ENCODE measurements around the gene MRPS31. TPM values are rescaled to one million over a fixed set of nuclear protein-coding genes. Genes with fewer than 3 reads are reported as not detected.

Gene MRPS31
- total RNA-seq, 1 donor from 2014 or later, result 28.8 TPM

DNA sequence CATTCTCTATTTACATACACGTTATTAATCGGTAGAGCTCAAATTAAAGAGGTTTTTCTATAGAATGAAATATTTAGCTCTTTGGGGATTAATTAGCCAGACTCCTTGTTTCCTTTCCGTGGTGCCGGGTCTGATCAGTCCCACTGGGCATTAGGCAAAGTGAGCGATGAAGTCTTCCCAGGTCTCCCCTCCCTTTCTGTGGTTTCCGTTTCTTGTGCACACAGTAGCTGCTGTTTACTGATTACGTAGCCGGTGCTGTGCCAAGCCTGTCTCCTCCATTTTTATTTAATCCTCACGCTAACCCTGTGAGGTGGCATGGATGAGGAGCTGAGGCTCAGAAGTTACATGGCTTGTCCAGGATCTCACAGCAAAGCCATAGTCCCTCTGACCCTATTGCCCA lies 27.4 kb upstream of the MRPS31 start:
- Mint-ChIP-seq H3K9me3 (ENCODE audit: unreplicated experiment) (no peaks in the 10 kb centered on the region), H3K4me1 (ENCODE audit: low read depth, unreplicated experiment) (no peaks in the 10 kb centered on the region), H3K36me3 (ENCODE audit: unreplicated experiment) (no peaks in the 10 kb centered on the region), H3K4me3 (ENCODE audit: unreplicated experiment) (no peak overlapping the region), H3K27ac (ENCODE audit: unreplicated experiment) (no peak overlapping the region), H3K27me3 (ENCODE audit: unreplicated experiment) (no peaks in the 10 kb centered on the region)
- no peak for TF ChIP-seq CTCF (IDR thresholded peaks at IDR 0.05; ENCODE audit: partially characterized antibody, unreplicated experiment)
- no peak for DNase-seq

- Mint-ChIP-seq H3K4me3 (ENCODE audit: unreplicated experiment) (no peak overlapping the region), H3K36me3 (ENCODE audit: unreplicated experiment) (no peaks in the 10 kb centered on the region), H3K27me3 (ENCODE audit: unreplicated experiment) (no peaks in the 10 kb centered on the region), H3K9me3 (ENCODE audit: unreplicated experiment) (no peaks in the 10 kb centered on the region), H3K4me1 (ENCODE audit: low read depth, unreplicated experiment) (no peaks in the 10 kb centered on the region), H3K27ac (ENCODE audit: unreplicated experiment) (no peak overlapping the region)
- TF ChIP-seq CTCF (IDR thresholded peaks at IDR 0.05; ENCODE audit: partially characterized antibody, unreplicated experiment), result no peak
- no peak for DNase-seq
Measured at GRCh38 chr13:40796649-40797048, 25.7 kb upstream of the MRPS31 start.

DNA sequence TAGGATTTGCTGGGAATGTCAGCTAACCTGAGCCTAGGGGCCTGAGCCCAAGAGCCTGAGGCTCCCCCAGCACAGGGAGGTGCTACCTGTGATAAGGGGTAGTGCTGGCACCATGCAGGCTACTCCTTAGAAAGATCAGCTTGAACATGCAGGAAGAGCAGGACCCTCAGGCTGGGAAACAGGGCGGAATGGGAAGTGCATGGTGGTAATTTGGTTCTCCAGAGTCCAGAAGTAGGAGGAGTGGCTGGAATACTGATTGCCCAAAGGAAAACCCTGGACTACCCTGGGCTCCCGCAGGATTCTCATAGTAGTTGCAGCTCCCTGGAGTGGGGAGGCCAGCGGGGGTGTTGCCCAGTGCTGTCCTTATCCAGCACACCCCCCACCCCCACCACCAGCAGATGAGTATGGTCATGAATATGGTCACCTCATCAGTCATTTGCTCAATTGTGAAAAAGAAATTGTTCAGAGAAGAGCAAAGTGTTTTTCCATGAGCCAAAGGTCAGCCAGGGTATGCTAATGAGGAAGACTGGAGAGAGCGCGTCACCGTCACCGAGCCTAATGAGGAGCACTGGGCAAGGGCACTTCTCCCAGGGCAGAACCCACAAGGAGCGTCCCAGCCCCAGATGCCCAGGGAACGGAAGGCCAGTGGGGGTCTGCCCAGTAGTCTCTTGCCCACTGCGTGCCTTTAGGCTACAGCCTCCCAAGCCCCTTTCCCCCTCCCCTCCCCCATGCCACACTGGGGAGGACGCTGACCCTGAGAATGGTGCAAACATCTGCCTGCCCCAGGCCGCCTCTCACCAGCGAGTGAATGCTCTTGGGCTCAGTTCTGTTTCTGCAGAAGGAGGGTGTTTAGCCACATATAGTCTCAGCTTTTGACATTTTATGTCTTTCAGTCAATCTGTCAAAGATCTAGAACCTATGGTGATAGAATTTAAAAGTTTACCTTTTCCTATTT lies 23.7 kb upstream of the MRPS31 start:
- H3K36me3 Mint-ChIP-seq (ENCODE audit: unreplicated experiment), result no peaks in the 10 kb centered on the region
- H3K4me1 Mint-ChIP-seq (ENCODE audit: low read depth, unreplicated experiment), result no peaks in the 10 kb centered on the region
- H3K27me3 Mint-ChIP-seq (ENCODE audit: unreplicated experiment), result peaks cover 2% of the 10 kb centered on the region
- H3K27ac Mint-ChIP-seq (ENCODE audit: unreplicated experiment), result no peak overlapping the region
- TF ChIP-seq CTCF (IDR thresholded peaks at IDR 0.05; ENCODE audit: partially characterized antibody, unreplicated experiment), result no peak
- no peak for DNase-seq
- H3K9me3 Mint-ChIP-seq (ENCODE audit: unreplicated experiment), result no peaks in the 10 kb centered on the region
- H3K4me3 Mint-ChIP-seq (ENCODE audit: unreplicated experiment), result no peak overlapping the region

- no peak for DNase-seq
- H3K36me3 Mint-ChIP-seq (ENCODE audit: unreplicated experiment), result no peaks in the 10 kb centered on the region
- H3K4me3 Mint-ChIP-seq (ENCODE audit: unreplicated experiment), result no peak overlapping the region
- no peak overlapping the region for H3K27ac Mint-ChIP-seq (ENCODE audit: unreplicated experiment)
- H3K9me3 Mint-ChIP-seq (ENCODE audit: unreplicated experiment), result no peaks in the 10 kb centered on the region
- H3K4me1 Mint-ChIP-seq (ENCODE audit: low read depth, unreplicated experiment), result no peaks in the 10 kb centered on the region
- H3K27me3 Mint-ChIP-seq (ENCODE audit: unreplicated experiment), result peaks cover 2% of the 10 kb centered on the region
- TF ChIP-seq CTCF (IDR thresholded peaks at IDR 0.05; ENCODE audit: partially characterized antibody, unreplicated experiment), result no peak
Measured at GRCh38 chr13:40793339-40793738, 22.3 kb upstream of the MRPS31 start.

All from glutamatergic neuron (in vitro differentiated cells).